HG02588 (cell line): ENCODE data around the gene BTG2.
A peak's percentile ranks its signal among the peaks of the same experiment; 100 is the strongest.

Experiments
- ATAC-seq: cut with Tn5 transposase; IDR thresholded peaks from one replicate; pipeline ENCODE4 v1.9.1; 2021; ENCODE audit warnings: mild to moderate bottlenecking, moderate library complexity; ENCODE audit not compliant: unreplicated experiment

The BTG2 gene

DNA sequence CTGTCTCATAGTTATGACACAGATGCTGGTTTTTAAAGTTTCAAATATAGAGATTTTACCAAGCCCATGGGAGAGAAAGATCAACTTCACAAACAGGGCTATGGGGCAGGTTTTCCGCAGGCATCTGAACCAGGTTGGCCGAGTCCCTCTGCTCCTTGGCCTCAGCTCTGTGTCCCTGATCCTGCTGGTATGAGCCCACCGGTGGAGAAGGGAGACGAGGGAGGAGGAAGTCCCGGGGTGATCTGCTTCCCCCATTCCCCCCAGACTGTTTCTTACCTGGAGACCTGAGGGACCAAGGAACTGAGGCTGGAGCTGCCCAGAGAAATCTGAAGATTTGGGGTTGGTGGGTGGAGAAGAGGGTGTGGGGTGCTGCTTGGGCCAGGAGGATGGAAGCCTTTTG, 28.9 kb upstream of the BTG2 start:
- no peak for ATAC-seq

- no peak for ATAC-seq
Observed at GRCh38 chr1:203276916-203277545, 28.3 kb upstream of the BTG2 start.

- ATAC-seq = no peak
Observed at GRCh38 chr1:203278082-203278884, 27.0 kb upstream of the BTG2 start.

- no peak for ATAC-seq
Observed at GRCh38 chr1:203278885-203279406, 26.4 kb upstream of the BTG2 start.

DNA sequence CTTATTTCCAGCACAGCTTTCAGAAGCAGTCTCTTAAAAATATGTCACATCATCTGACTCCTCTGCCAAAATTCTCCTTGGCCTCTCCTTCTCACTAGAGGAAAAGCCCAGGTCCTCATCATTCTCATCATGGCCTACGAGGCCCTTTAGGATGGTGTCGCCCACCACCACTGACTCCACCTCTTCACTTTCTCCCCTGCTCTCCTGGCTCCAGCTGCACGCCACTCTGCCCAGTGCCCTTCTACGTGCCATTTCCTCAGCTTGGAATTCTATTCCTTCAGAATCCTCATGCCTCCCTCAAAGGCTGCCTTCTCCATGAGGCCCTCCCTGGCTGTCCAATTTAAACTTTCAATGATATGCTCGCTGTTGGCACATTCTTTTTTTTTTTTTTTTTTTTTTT, 25.3 kb upstream of the BTG2 start:
- no peak for ATAC-seq

- no peak for ATAC-seq
Observed at GRCh38 chr1:203281033-203281432, 24.3 kb upstream of the BTG2 start.

- ATAC-seq = no peak
Observed at GRCh38 chr1:203281851-203282661, 23.3 kb upstream of the BTG2 start.

DNA sequence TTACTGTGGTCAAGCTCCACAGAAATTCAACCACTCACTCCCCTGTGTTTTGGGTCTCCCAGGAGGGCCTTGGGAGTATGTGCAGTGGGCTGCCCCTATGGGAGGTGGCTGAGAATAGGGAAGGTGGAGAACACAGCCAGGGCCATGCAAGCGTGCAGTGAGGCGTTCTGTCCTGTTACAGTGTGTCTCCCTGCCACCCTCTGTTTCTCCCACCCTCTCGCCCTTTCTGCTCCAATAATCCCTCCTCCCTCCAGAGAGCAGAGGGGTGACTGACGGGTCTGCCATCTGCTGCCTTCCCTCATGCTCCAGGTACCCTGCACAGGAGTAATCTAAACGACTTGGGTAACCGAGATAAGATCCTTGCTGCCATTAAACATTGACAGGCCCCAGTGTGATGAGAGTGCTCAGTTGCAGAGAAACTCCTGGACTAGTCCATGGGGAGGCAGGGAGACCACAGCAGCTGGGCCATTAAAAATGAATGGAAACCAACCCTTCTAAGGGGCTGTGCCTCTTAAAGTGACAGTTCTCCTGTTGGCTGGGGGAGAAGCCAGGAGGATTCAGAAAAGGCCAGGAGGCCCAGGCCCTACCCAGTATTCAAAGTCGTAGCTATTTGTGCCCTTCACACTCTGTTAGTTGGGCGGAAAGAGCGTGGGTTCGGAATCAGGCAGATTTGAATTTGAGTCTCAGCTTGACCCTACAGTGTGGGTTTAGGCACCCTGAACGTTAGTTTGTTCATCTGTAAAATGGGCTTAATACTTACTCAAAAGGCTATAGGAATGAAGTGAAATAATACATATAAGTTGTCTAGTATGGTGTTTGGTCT, 22.4 kb upstream of the BTG2 start:
- ATAC-seq = no peak

GRCh38 chr1:203283597-203283996, 21.7 kb upstream of the BTG2 start:
- ATAC-seq = no peak

DNA sequence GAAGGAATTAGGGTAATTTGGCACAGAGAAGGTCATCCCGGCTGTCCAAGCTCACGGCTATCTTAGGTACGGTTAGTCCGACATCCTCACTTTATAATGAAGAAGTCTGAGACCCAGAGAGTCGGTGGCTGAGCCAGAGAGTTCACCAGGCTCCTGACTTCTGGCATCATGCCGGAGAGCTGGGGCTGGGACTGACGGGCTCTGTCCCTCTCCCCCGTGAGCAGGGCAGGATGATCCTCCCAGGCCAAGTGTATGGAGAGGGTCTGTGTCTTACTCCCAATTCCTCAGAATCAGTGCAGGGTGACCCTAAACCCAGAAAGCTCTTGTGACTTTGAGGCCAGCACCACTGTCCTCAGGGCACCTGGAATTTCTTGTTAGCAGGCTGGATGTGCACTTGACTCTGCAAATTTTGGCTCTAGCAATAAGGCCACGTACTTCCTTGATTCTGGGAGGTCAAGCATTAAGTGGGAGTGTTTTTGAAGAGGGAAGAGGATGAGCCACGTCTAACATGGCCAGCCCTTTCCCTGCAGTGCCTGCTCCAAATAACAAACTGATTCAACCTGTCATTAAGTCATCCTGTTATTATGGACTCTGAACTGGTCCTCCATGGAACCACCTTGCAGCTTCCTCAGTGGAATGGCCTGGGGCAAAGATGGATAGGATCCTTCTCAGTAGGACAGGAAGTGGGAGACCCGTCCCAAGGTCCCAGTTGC, 20.8 kb upstream of the BTG2 start:
- no peak for ATAC-seq

GRCh38 chr1:203286161-203286984, 18.9 kb upstream of the BTG2 start:
- ATAC-seq = no peak

DNA sequence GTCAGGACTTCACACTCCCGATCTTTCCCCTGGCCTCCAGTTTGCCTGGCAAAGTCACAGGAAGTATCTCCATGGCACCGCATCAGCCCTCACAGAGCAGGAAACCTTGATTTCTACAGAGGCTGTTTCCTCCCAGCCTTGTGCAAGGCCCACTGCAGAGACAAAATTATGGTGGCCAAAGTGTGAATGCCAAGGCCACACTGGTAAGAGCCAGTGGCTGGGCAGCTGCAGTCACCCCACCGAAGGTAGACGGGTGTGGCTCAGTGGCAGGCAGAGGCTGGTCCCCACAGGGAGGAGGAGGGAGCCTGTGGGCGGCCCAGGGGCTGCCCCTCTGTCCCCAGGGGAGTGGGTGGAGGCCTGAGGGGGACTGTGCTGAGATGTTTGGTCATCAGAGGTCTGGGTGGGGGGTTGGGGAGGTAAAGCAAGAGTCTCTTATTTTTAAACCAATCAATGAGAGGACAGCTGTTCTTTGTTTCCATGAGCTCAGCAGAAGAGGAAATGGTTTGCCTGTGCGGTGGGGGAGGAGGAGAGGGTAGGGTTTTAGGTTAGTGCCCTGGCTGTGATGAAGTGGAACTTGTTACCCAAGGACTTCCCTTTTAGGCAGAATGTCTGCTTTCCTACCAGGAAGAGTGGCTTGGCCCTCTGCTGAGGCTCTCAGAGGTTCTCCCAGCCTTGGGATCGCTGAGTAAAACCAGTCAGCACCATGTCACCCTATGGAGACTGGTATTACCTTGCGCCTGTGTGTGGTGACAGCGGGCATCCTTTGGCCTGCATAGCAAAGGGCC, 18.0 kb upstream of the BTG2 start:
- ATAC-seq = peak; percentile 57

DNA sequence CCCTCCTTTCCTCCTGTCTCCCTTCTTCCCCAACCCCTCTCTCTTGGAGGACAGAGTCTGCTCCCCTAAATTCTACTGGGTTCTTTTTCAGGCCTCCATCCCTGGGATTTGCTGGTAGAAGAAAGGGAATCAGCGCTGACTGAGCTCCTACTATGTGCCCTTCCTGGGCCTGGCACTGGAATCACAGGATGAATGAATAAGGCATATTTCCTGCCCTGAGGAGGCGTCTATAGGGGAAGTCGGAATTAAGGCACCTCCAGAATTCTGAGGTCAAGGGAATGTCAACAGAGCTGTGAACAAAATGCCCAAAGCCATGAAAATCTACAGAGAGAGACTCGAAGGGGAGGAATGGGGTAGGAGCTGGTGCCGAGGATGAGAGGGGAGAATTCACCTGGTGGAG, 17.4 kb upstream of the BTG2 start:
- ATAC-seq = no peak

GRCh38 chr1:203288400-203288799, 16.9 kb upstream of the BTG2 start:
- no peak for ATAC-seq

DNA sequence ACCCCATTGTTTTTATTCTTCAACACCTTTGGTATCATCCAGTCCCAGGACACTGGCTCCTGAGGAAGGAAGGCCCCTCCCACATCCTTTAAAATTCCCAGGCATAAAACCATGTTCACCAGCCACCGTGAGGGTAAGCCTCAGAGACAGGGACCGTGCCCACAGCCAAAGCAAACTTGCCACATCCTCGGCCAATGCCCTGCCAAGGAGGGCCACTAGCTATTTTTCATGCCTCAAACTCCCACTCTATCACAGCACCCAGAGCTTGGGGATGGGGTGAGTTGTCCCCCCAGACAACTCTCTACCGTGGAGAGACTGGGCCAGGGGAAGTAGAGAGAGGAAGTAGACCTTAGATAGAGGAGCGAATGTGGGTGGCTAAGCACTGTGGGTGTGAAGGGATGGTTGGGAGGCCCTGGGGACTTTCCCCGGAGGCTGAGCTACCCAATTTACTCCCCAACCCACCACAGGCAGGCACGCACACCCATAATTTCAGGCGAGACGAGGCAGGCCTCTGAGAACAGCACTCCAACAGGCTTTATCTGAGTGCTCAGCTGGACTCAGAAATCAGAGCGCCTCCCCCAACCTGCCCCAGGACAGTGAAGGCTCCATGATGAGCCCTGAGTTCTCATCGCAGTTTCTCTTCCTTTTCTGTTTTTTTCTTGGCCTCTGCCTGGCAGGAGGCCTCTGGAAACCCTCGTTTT, 15.9 kb upstream of the BTG2 start:
- ATAC-seq = peak; percentile 47

GRCh38 chr1:203289982-203290260, 15.4 kb upstream of the BTG2 start:
- ATAC-seq = no peak

GRCh38 chr1:203290261-203291089, 14.8 kb upstream of the BTG2 start:
- peak; percentile 44 for ATAC-seq
